ENCODE data around the gene MCUB.
"Not testable (repeated sequence)": the region's sequence is repeated elsewhere in the genome, so short reads cannot be mapped to it uniquely, and the experiment has no call there.

Gene MCUB, protein sequence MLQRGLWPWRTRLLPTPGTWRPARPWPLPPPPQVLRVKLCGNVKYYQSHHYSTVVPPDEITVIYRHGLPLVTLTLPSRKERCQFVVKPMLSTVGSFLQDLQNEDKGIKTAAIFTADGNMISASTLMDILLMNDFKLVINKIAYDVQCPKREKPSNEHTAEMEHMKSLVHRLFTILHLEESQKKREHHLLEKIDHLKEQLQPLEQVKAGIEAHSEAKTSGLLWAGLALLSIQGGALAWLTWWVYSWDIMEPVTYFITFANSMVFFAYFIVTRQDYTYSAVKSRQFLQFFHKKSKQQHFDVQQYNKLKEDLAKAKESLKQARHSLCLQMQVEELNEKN

DNA sequence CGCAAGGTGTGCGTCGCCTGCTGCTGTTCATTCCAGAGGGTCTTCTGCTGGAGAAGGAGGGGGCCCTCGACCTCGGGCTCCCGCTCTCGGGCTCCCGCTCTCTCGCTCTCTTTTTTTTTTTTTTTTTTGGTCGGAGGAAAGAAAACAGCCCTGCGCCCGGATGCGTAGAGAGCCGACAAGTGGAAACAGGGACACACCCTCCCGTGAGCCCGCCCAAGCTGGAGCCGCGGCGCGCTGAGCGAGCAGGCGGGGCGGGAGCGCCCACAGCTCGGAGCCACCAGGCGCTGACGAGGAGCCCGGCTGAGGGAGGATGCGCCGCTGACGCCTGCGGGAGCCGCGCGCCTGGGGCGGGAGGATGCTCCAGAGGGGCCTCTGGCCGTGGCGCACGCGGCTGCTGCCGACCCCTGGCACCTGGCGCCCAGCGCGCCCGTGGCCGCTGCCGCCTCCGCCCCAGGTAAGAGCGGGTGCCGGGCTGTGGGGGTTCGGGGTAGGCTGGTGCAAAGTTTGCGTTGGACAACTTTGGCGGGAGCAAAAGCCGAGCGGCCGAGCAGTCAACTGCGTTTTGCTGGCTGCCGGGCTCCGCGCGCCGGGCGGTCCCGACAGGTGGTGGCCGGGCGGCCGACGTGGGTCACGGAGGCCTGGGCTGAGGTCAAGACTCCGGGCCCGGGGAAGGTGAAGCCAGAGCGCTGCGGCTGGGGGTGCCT, at the start of gene MCUB:
Gene MCUB, plus strand, starts transcription at position 264 of the 704 bp plus-strand sequence. Its CDS starts 92 bp downstream, at position 356.
- DNase-seq (ENCODE audit: low read depth): peak; percentile 85

DNA sequence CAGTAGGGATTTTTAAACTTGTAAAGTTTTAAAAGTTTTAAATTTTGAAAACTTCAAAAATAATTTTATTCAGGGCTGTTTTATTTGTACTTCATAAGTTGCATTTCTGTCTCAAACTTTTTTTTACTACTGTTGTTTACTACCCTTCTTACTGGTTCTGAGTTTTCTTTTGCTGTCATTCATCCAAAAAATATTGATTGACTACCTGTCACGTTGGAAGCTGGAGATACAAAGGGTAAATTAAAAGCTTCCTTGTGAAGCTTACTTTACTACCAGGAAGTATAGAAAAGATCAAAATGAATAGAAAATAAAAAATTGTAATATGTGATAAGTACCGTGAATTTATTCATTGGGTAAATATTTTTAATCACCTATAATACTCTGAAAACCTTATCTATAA, 49.4 kb upstream of the MCUB start:
- TF ChIP-seq, protein P1, sequence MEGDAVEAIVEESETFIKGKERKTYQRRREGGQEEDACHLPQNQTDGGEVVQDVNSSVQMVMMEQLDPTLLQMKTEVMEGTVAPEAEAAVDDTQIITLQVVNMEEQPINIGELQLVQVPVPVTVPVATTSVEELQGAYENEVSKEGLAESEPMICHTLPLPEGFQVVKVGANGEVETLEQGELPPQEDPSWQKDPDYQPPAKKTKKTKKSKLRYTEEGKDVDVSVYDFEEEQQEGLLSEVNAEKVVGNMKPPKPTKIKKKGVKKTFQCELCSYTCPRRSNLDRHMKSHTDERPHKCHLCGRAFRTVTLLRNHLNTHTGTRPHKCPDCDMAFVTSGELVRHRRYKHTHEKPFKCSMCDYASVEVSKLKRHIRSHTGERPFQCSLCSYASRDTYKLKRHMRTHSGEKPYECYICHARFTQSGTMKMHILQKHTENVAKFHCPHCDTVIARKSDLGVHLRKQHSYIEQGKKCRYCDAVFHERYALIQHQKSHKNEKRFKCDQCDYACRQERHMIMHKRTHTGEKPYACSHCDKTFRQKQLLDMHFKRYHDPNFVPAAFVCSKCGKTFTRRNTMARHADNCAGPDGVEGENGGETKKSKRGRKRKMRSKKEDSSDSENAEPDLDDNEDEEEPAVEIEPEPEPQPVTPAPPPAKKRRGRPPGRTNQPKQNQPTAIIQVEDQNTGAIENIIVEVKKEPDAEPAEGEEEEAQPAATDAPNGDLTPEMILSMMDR (conservative IDR thresholded peaks at IDR 0.05; ENCODE audit: control insufficient read depth, insufficient read depth, low read depth, low read length): no peak
- no peak for DNase-seq (ENCODE audit: low read depth)
- no peak overlapping the region for H3K4me3 ChIP-seq (ENCODE audit: control insufficient read depth, low read depth, low read length)

More for the DNA sequence above, at the start of gene MCUB:
- TF ChIP-seq, protein P1 (conservative IDR thresholded peaks at IDR 0.05; ENCODE audit: control insufficient read depth, insufficient read depth, low read depth, low read length): no peak
- peak within 1 kb of the TSS; percentile 76 for H3K4me3 ChIP-seq (ENCODE audit: control insufficient read depth, low read depth, low read length)

DNA sequence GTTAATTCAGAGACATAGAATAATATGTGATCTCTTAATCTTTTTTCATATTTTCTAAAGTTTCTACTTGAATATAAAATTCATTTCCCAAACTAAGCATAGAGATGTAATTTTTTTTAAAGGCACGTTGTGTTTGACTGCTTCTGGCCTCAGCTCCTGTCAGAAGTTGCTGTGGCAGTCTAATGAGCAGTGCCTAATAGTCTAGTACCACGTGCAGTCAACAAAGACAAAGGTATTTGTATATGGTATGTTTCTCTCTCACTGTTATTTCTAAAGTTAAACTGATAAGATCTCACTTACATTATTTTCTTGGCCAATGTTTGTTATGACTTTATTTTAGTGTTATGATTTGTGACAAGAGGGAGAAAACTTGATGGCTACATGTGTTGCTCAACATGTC, 48.6 kb upstream of the MCUB start:
- H3K4me3 ChIP-seq (ENCODE audit: control insufficient read depth, low read depth, low read length): no peak overlapping the region
- no peak for DNase-seq (ENCODE audit: low read depth)
- TF ChIP-seq, protein P1 (conservative IDR thresholded peaks at IDR 0.05; ENCODE audit: control insufficient read depth, insufficient read depth, low read depth, low read length): no peak

DNA sequence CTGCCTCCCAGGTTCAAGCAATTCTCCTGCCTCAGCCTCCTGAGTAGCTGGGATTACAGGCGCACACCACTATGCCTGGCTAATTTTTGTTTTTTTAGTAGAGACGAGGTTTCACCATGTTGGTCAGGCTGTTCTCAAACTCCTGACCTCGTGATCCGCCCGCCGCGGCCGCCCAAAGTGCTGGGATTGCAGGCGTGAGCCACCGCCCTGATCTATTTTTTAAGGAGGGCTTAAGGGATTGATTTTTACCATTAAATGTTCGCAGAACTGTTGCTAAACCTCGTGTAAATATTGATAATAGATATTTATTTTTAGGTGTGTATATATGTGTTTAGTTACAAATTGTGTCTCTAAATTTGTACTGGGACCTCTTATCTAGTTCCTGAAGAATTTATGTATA, 46.7 kb upstream of the MCUB start:
- H3K4me3 ChIP-seq (ENCODE audit: control insufficient read depth, low read depth, low read length); DNase-seq (ENCODE audit: low read depth): not testable (repeated sequence)

DNA sequence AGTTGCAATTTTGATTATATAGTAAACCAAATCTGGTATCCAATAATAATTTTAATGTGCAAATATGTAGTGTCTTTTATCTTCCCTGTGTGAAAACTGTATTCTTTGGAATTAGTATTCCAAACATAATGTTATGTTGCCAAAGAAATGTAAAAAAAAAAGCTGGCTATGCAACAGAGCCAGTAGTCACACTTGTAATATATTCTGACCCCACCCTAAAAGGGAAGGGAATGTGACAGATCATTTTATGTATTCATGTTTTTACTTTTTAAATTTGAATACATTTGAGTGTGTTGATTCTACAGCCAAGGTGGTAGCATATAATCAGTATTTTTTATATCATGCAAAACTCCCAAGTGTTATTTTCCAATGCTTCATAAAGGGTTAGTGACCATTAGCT, 27.9 kb upstream of the MCUB start:
- TF ChIP-seq, protein P1 (conservative IDR thresholded peaks at IDR 0.05; ENCODE audit: control insufficient read depth, insufficient read depth, low read depth, low read length): no peak
- no peak for DNase-seq (ENCODE audit: low read depth)
- no peak overlapping the region for H3K4me3 ChIP-seq (ENCODE audit: control insufficient read depth, low read depth, low read length)

DNA sequence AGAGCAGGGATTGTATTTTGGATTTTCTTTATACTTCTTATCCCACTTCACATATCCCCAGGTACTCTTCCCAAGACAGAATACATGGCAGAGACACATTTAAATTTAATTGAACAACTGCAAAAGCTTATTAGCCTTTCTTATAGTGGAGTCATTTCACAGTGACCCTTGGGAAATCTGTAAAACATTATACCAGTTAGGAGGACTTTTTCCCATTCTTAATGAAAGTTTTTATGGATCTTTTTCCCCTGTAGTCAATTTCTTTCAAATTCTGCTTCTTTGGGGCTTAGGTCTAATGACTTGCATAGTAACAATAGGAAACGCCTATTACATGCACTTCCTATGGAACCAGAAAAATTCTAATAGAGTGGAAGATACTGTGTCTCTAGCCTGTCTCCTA, 14.6 kb upstream of the MCUB start:
- TF ChIP-seq, protein P1 (conservative IDR thresholded peaks at IDR 0.05; ENCODE audit: control insufficient read depth, insufficient read depth, low read depth, low read length): no peak
- no peak for DNase-seq (ENCODE audit: low read depth)

DNA sequence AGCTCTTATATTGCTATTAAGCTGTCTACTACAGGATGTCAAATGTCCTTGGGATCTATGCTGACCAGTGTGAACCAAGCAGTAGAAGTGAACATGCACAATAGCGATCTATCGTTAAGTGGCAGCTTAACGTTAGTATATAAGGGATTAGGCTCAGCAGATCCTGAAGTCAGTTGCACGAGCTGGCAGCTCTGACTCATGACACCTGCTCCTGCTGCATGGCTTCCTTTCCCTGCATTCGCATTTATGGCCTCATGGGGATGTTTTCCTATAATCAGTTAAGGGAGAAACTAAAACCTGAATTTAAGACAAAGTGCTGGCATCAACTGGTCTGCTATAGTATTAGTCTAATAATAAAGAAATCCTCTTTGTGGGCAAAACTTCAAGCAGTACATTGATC, 12.7 kb upstream of the MCUB start:
- DNase-seq (ENCODE audit: low read depth): no peak
- TF ChIP-seq, protein P1 (conservative IDR thresholded peaks at IDR 0.05; ENCODE audit: control insufficient read depth, insufficient read depth, low read depth, low read length): no peak
- no peak overlapping the region for H3K4me3 ChIP-seq (ENCODE audit: control insufficient read depth, low read depth, low read length)

More for the DNA sequence above, 14.6 kb upstream of the MCUB start:
- no peak overlapping the region for H3K4me3 ChIP-seq (ENCODE audit: control insufficient read depth, low read depth, low read length)

All from fibroblast of mammary gland (primary cell).